Hepatocyte (in vitro differentiated cells): Measurements from ENCODE around the gene VAV2. TPM values are rescaled to one million over a fixed set of nuclear protein-coding genes. Genes with fewer than 3 reads are reported as not detected.
"Not testable (repeated sequence)": the region's sequence is repeated elsewhere in the genome, so short reads cannot be mapped to it uniquely, and the experiment has no call there.

Experiments
- DNase-seq: peaks from one replicate; pipeline ENCODE4 v3.0.0-alpha.2; 2016; ENCODE audit warnings: low spot score
- H2AFZ ChIP-seq: fragments of 200-600 bp; sonication (generic); 2 replicates; pipeline ENCODE4 v1.6.0; 2016; ENCODE audit warnings: antibody characterized with exemption, mild to moderate bottlenecking
- H3K27ac ChIP-seq: fragments of 200-600 bp; sonication (generic); 2 replicates; pipeline ENCODE4 v1.5.1; 2016; ENCODE audit warnings: mild to moderate bottlenecking
- H3K27me3 ChIP-seq: fragments of 200-600 bp; sonication (generic); 2 replicates; pipeline ENCODE4 v1.6.1; 2016
- H3K36me3 ChIP-seq: fragments of 200-600 bp; sonication (generic); replicated peaks from 2 replicates; pipeline ENCODE4 v1.5.1; 2016; ENCODE audit warnings: low read depth; ENCODE audit not compliant: insufficient read depth
- H3K4me1 ChIP-seq: fragments of 200-600 bp; sonication (generic); 2 replicates; pipeline ENCODE4 v1.5.1; 2016; ENCODE audit warnings: mild to moderate bottlenecking, moderate library complexity; ENCODE audit not compliant: insufficient read depth
- H3K4me2 ChIP-seq: fragments of 200-600 bp; sonication (generic); 2 replicates; pipeline ENCODE4 v1.6.0; 2016
- H3K4me3 ChIP-seq: fragments of 200-600 bp; sonication (generic); 2 replicates; pipeline ENCODE4 v1.5.1; 2016; ENCODE audit warnings: mild to moderate bottlenecking
- H3K79me2 ChIP-seq: fragments of 200-600 bp; sonication (generic); 2 replicates; pipeline ENCODE4 v1.6.0; 2017; ENCODE audit warnings: mild to moderate bottlenecking
- H3K9me2 ChIP-seq: fragments of 200-600 bp; sonication (generic); replicated peaks from 2 replicates; pipeline ENCODE4 v1.6.0; 2017; ENCODE audit warnings: mild to moderate bottlenecking; ENCODE audit not compliant: insufficient read depth
- H3K9me3 ChIP-seq: fragments of 200-600 bp; sonication (generic); 2 replicates; pipeline ENCODE4 v1.5.1; 2016; ENCODE audit warnings: low read depth, mild to moderate bottlenecking
- H4K20me1 ChIP-seq: fragments of 200-600 bp; sonication (generic); 2 replicates; pipeline ENCODE4 v1.6.0; 2016; ENCODE audit warnings: mild to moderate bottlenecking; ENCODE audit not compliant: insufficient read depth, poor library complexity, severe bottlenecking
- CTCF ChIP-seq: fragments of 200-600 bp; sonication (generic); IDR thresholded peaks from 2 replicates; pipeline ENCODE4 v1.5.1; 2016; ENCODE audit warnings: antibody characterized with exemption, mild to moderate bottlenecking; ENCODE audit not compliant: poor library complexity
- EZH2 ChIP-seq: fragments of 200-600 bp; sonication (generic); IDR thresholded peaks from 2 replicates; pipeline ENCODE4 v1.6.1; 2016; ENCODE audit warnings: antibody characterized with exemption, mild to moderate bottlenecking, borderline replicate concordance
- EZH2phosphoT487 ChIP-seq: fragments of 200-600 bp; sonication (generic); IDR thresholded peaks from one replicate; pipeline ENCODE4 v1.6.1; 2018; ENCODE audit warnings: antibody characterized with exemption, mild to moderate bottlenecking, low read depth, moderate library complexity; ENCODE audit not compliant: unreplicated experiment, severe bottlenecking
- WGBS: methylation state at CpG from one replicate; pipeline ENCODE4 v1.1.6; 2016; ENCODE audit warnings: low lambda C conversion rate; ENCODE audit errors: missing lambda C conversion rate; 5-methylcytosine and 5-hydroxymethylcytosine counted together
- polyA plus RNA-seq: library from polyadenylated mRNA; unstranded; fragments of >200 nt; fragmentation: Nextera tagmentation; extraction: Ambion mirVana; gene quantifications from 2 replicates; pipeline ENCODE4 v1.2.1, GENCODE V29; 2016
- total RNA-seq: library from RNA; depleted of rRNA; stranded (reverse); fragments of >200 nt; gene quantifications from 2 replicates; pipeline ENCODE4 v1.2.3, GENCODE V29; 2014

Gene VAV2
- total and polyA plus RNA-seq, 2 experiments from 2014 or later: 24.9 to 27.7 TPM

- H4K20me1 ChIP-seq: peaks cover 46% of the 10 kb centered on the region
- peaks cover 84% of the 10 kb centered on the region for H3K79me2 ChIP-seq
- H2AFZ ChIP-seq: no peak overlapping the region
- TF ChIP-seq CTCF (no peak), EZH2phosphoT487 (no peak), EZH2 (no peak)
- H3K27me3 ChIP-seq: no peaks in the 10 kb centered on the region
- DNase-seq: no peak
- no peak overlapping the region for H3K4me2 ChIP-seq
- H3K36me3 ChIP-seq: no peaks in the 10 kb centered on the region
- no peak overlapping the region for H3K27ac ChIP-seq
- H3K9me2 ChIP-seq: no peaks in the 10 kb centered on the region
- H3K4me1 ChIP-seq: peaks cover 36% of the 10 kb centered on the region
- no peak overlapping the region for H3K4me3 ChIP-seq
- no peaks in the 10 kb centered on the region for H3K9me3 ChIP-seq
- 81% methylated on average over 19 of the region's 19 CpGs for WGBS
Observed at GRCh38 chr9:133959966-133960567, 32.1 kb downstream of the VAV2 start.

- no peak overlapping the region for H3K4me3 ChIP-seq
- H3K36me3 ChIP-seq: no peaks in the 10 kb centered on the region
- no peak for DNase-seq
- TF ChIP-seq EZH2phosphoT487 (no peak), EZH2 (no peak), CTCF (no peak)
- H3K4me1 ChIP-seq: peaks cover 41% of the 10 kb centered on the region
- peaks cover 44% of the 10 kb centered on the region for H4K20me1 ChIP-seq
- peaks cover 84% of the 10 kb centered on the region for H3K79me2 ChIP-seq
- no peak overlapping the region for H3K4me2 ChIP-seq
- no peak overlapping the region for H2AFZ ChIP-seq
- no peak overlapping the region for H3K27ac ChIP-seq
- no peaks in the 10 kb centered on the region for H3K9me2 ChIP-seq
- no peaks in the 10 kb centered on the region for H3K27me3 ChIP-seq
- 84% methylated on average over 9 of the region's 9 CpGs for WGBS
- no peaks in the 10 kb centered on the region for H3K9me3 ChIP-seq
Observed at GRCh38 chr9:133959171-133959570, 33.0 kb downstream of the VAV2 start.

- no peak overlapping the region for H3K4me2 ChIP-seq
- no peak for DNase-seq
Observed at GRCh38 chr9:133958756-133959155, 33.4 kb downstream of the VAV2 start.

GRCh38 chr9:133957772-133958171 is 34.4 kb downstream of the VAV2 start:
- WGBS: 33% methylated on average over 3 of the region's 7 CpGs
- peak overlapping the region; percentile 91 for H3K27ac ChIP-seq
- not testable (repeated sequence) for H3K9me3 ChIP-seq, H3K9me2 ChIP-seq, H3K36me3 ChIP-seq, H3K4me3 ChIP-seq, H3K4me2 ChIP-seq, H2AFZ ChIP-seq, DNase-seq, H3K27me3 ChIP-seq
- peaks cover 41% of the 10 kb centered on the region for H3K4me1 ChIP-seq
- H4K20me1 ChIP-seq: peaks cover 35% of the 10 kb centered on the region
- H3K79me2 ChIP-seq: peaks cover 84% of the 10 kb centered on the region

More at GRCh38 chr9:133958756-133959155, 33.4 kb downstream of the VAV2 start:
- peaks cover 44% of the 10 kb centered on the region for H4K20me1 ChIP-seq
- no peaks in the 10 kb centered on the region for H3K9me3 ChIP-seq
- no peaks in the 10 kb centered on the region for H3K9me2 ChIP-seq
- H2AFZ ChIP-seq: no peak overlapping the region
- H3K27ac ChIP-seq: no peak overlapping the region
- peaks cover 41% of the 10 kb centered on the region for H3K4me1 ChIP-seq
- H3K4me3 ChIP-seq: no peak overlapping the region
- TF ChIP-seq CTCF (no peak), EZH2phosphoT487 (no peak)
- WGBS: 74% methylated on average over 6 of the region's 6 CpGs
- H3K36me3 ChIP-seq: no peaks in the 10 kb centered on the region
- no peaks in the 10 kb centered on the region for H3K27me3 ChIP-seq
- peaks cover 84% of the 10 kb centered on the region for H3K79me2 ChIP-seq
